B cell (primary cell): ENCODE data around the gene RASSF3. TPM values are rescaled to one million over a fixed set of nuclear protein-coding genes. Genes with fewer than 3 reads are reported as not detected.

Source experiments
- ATAC-seq: fragments of 200-7000 bp; cut with Tn5 transposase; one replicate; pipeline ENCODE4 v1.10.0; 2021; ENCODE audit warnings: low read depth, mild to moderate bottlenecking, moderate number of reproducible peaks, moderate library complexity
- CTCF ChIA-PET: fragments of 350-600 bp; sonication (Branson Sonifier 250); formaldehyde crosslinking; loops from one replicate; lab custom pipeline; 2021; ENCODE audit warnings: antibody characterized with exemption, inconsistent platforms; lab: Charles Lee
- POLR2A ChIA-PET: fragments of 350-600 bp; sonication (Branson Sonifier 250); formaldehyde crosslinking; loops from one replicate; lab custom pipeline; 2021; ENCODE audit warnings: antibody characterized with exemption; lab: Charles Lee
- DNase-seq: peaks from one replicate; pipeline ENCODE4 v3.0.0; 2013
- H2AFZ ChIP-seq: 2 replicates; pipeline ENCODE4 v1.6.1; 2012; ENCODE audit warnings: mild to moderate bottlenecking, low read depth, low read length; ENCODE audit not compliant: insufficient read depth, poor library complexity, severe bottlenecking
- H3K27ac ChIP-seq, 2 donors: 1 replicate in 1 of 2; 2 replicates in 1 of 2; pipeline ENCODE4 v1.5.1; 2012 to 2013; ENCODE audit warnings: low read length in 2 of 2, mild to moderate bottlenecking in 2 of 2, moderate library complexity in 1 of 2
- H3K27me3 ChIP-seq, 4 experiments: fragments of 200-600 bp in 1 of 4; sonication (generic) in 1 of 4; replicated peaks in 1 of 4; 1 replicate in 2 of 4; 2 replicates in 2 of 4; pipeline versions ENCODE4 v1.6.1 to v1.7.0; 2013 to 2016; ENCODE audit warnings: low read length in 3 of 4, mild to moderate bottlenecking in 2 of 4, mixed read lengths in 1 of 4, moderate library complexity in 1 of 4; ENCODE audit not compliant: insufficient read depth in 4 of 4, control insufficient read depth in 3 of 4; ENCODE audit errors: control extremely low read depth in 1 of 4
- H3K36me3 ChIP-seq, 2 experiments: replicated peaks in 1 of 2; 1 replicate in 1 of 2; 2 replicates in 1 of 2; pipeline versions ENCODE4 v1.6.1 to v1.7.1; 2013; ENCODE audit warnings: low read length in 1 of 2; ENCODE audit not compliant: insufficient read depth in 2 of 2, control insufficient read depth in 1 of 2; ENCODE audit errors: control extremely low read depth in 1 of 2, extremely low read depth in 1 of 2
- H3K4me1 ChIP-seq, 2 donors: fragments of 200-600 bp in 1 of 2; sonication (generic) in 1 of 2; 1 replicate in 1 of 2; 2 replicates in 1 of 2; pipeline versions ENCODE4 v1.5.1 to v1.6.1; 2013 to 2017; ENCODE audit warnings: low read length in 2 of 2; ENCODE audit not compliant: control insufficient read depth in 2 of 2, insufficient read depth in 2 of 2
- H3K4me2 ChIP-seq: replicated peaks from 2 replicates; pipeline ENCODE3; 2012; ENCODE audit warnings: mild to moderate bottlenecking, low read depth, low read length; ENCODE audit not compliant: poor library complexity, severe bottlenecking
- H3K4me3 ChIP-seq, 5 experiments: fragments of 200-600 bp in 1 of 5; sonication (generic) in 1 of 5; 1 replicate in 3 of 5; 2 replicates in 2 of 5; pipeline versions ENCODE4 v1.5.1 to v1.7.0; 2011 to 2016; ENCODE audit warnings: low read length in 4 of 5, mild to moderate bottlenecking in 4 of 5, low read depth in 2 of 5, control low read depth in 1 of 5, moderate library complexity in 1 of 5; ENCODE audit not compliant: insufficient read depth in 1 of 5; ENCODE audit errors: control extremely low read depth in 1 of 5, extremely low read depth in 1 of 5
- H3K79me2 ChIP-seq: fragments of 200-600 bp; sonication (generic); one replicate; pipeline ENCODE4 v1.6.0; 2016; ENCODE audit warnings: low read length; ENCODE audit not compliant: control insufficient read depth, insufficient read depth
- H3K9ac ChIP-seq: fragments of 200-600 bp; sonication (generic); 2 replicates; pipeline ENCODE4 v1.6.1; 2017; ENCODE audit warnings: mild to moderate bottlenecking, low read length, moderate library complexity
- H3K9me3 ChIP-seq, 3 donors: one replicate each; pipeline versions ENCODE4 v1.6.1 to v1.7.1; 2013; ENCODE audit warnings: low read length in 2 of 3; ENCODE audit not compliant: control insufficient read depth in 2 of 3, insufficient read depth in 1 of 3; ENCODE audit errors: control extremely low read depth in 1 of 3
- H4K20me1 ChIP-seq: 2 replicates; pipeline ENCODE4 v1.6.0; 2012; ENCODE audit warnings: mild to moderate bottlenecking, low read length; ENCODE audit not compliant: insufficient read depth, control insufficient read depth, poor library complexity, severe bottlenecking
- H3K27ac Mint-ChIP-seq: one replicate; pipeline ENCODE4 v1.8.0; 2021; ENCODE audit warnings: mixed read lengths
- H3K27me3 Mint-ChIP-seq: one replicate; pipeline ENCODE4 v1.8.0; 2021; ENCODE audit warnings: mixed read lengths
- H3K4me1 Mint-ChIP-seq: one replicate; pipeline ENCODE4 v1.8.0; 2021; ENCODE audit warnings: mixed read lengths
- H3K4me3 Mint-ChIP-seq: one replicate; pipeline ENCODE4 v1.8.0; 2021; ENCODE audit warnings: mixed read lengths
- H3K9me3 Mint-ChIP-seq: one replicate; pipeline ENCODE4 v1.8.0; 2022; ENCODE audit warnings: mixed read lengths; ENCODE audit not compliant: insufficient read depth
- CTCF ChIP-seq: fragments of 200-600 bp; IDR thresholded peaks from one replicate; pipeline ENCODE4 v1.8.0; 2022; ENCODE audit warnings: antibody characterized with exemption, mild to moderate bottlenecking
- EZH2 ChIP-seq: IDR thresholded peaks from 2 replicates; pipeline ENCODE4 v1.6.1; 2012; ENCODE audit warnings: borderline replicate concordance, low read depth, mild to moderate bottlenecking, moderate library complexity, low read length; ENCODE audit not compliant: insufficient read depth, poor library complexity, severe bottlenecking
- WGBS: methylation state at CpG from one replicate; pipeline ENCODE4 v1.1.5; 2013; ENCODE audit warnings: missing lambda C conversion rate; ENCODE audit not compliant: insufficient coverage; 5-methylcytosine and 5-hydroxymethylcytosine counted together
- intact Hi-C: fragments of 100-400 bp; cut with micrococcal nuclease; formaldehyde crosslinking; loops from one replicate; pipeline ENCODE4 v1.10.0; 2022
- polyA plus RNA-seq: library from polyadenylated mRNA; depleted of rRNA; stranded (reverse); fragments of >200 nt; gene quantifications from 2 replicates; pipeline ENCODE4 v1.2.3, GENCODE V29; 2012
- total RNA-seq, 2 donors: library from RNA; stranded (reverse); fragments of 120-200 nt in 1 of 2; gene quantifications; 1 replicate in 1 of 2; 2 replicates in 1 of 2; pipeline versions ENCODE4 v1.2.3 to v1.2.4, GENCODE V29; 2013 to 2022

The RASSF3 gene
- total and polyA plus RNA-seq, 2 donors (not counting 1 experiment from before 2014, with no cell fraction given), result 25.8 to 104 TPM

- H3K9me3 Mint-ChIP-seq, result no peaks in the 10 kb centered on the region
- Histone ChIP-seq H3K4me3 (no peak overlapping the region), H3K79me2 (peaks cover 77% of the 10 kb centered on the region), H4K20me1 (peaks cover 21% of the 10 kb centered on the region), H2AFZ (no peak overlapping the region), H3K9ac (no peak overlapping the region), H3K4me1 (peaks cover 4 to 6% of the 10 kb centered on the region in 2 donors), H3K27me3 (no peaks in the 10 kb centered on the region), H3K27ac (no peak overlapping the region), H3K36me3 (peaks cover 18 to 59% of the 10 kb centered on the region in 2 experiments), H3K9me3 (no peaks in the 10 kb centered on the region), H3K4me2 (no peak overlapping the region)
- ChIA-PET CTCF (interaction anchor here (18.0 kb wide), 1 partner anchor 138 kb away, joined by 352 read pairs; no protein-coding TSS in a partner anchor), POLR2A (no interaction called here)
- intact Hi-C loops, result no loop called here
- H3K27me3 Mint-ChIP-seq, result no peaks in the 10 kb centered on the region
- ATAC-seq (no peak), DNase-seq (no peak)
- peaks cover 16% of the 10 kb centered on the region for H3K4me1 Mint-ChIP-seq
- TF ChIP-seq EZH2, result no peak
- TF ChIP-seq CTCF, result no peak
- no peak overlapping the region for H3K27ac Mint-ChIP-seq
- 98% methylated on average over 6 of the region's 6 CpGs for WGBS
- no peak overlapping the region for H3K4me3 Mint-ChIP-seq
Observed at GRCh38 chr12:64688219-64688618, 77.9 kb downstream of the RASSF3 start.

GRCh38 chr12:64688715-64689114 lies 78.4 kb downstream of the RASSF3 start:
- 93% methylated on average over 5 of the region's 7 CpGs for WGBS

More at GRCh38 chr12:64688715-64689114, 78.4 kb downstream of the RASSF3 start:
- Histone ChIP-seq H3K9ac (no peak overlapping the region), H3K79me2 (peaks cover 73% of the 10 kb centered on the region), H3K4me3 (no peak overlapping the region), H4K20me1 (peaks cover 19% of the 10 kb centered on the region), H3K4me2 (no peak overlapping the region), H3K27me3 (no peaks in the 10 kb centered on the region), H3K36me3 (peaks cover 18 to 64% of the 10 kb centered on the region in 2 experiments), H3K4me1 (peaks cover 0 to under 1% of the 10 kb centered on the region in 2 donors), H3K9me3 (no peaks in the 10 kb centered on the region), H2AFZ (no peak overlapping the region), H3K27ac (no peak overlapping the region)
- H3K27me3 Mint-ChIP-seq, result no peaks in the 10 kb centered on the region
- no peaks in the 10 kb centered on the region for H3K9me3 Mint-ChIP-seq
- intact Hi-C loops, result no loop called here
- no peak for TF ChIP-seq EZH2
- TF ChIP-seq CTCF, result no peak
- POLR2A ChIA-PET, result no interaction called here
- DNase-seq, result no peak
- no peak overlapping the region for H3K27ac Mint-ChIP-seq
- peaks cover 12% of the 10 kb centered on the region for H3K4me1 Mint-ChIP-seq
- no peak for ATAC-seq
- no peak overlapping the region for H3K4me3 Mint-ChIP-seq
- CTCF ChIA-PET, result interaction anchor here (1.4 to 18.0 kb wide), 2 partner anchors 9 to 139 kb away, joined by 4 to 352 read pairs; no protein-coding TSS in a partner anchor
